GM23338 (cell line): ENCODE results near the gene SMYD3. TPM values are rescaled to one million over a fixed set of nuclear protein-coding genes. Genes with fewer than 3 reads are reported as not detected.

Source experiments
- ATAC-seq: fragments of 200-7000 bp; cut with Tn5 transposase; 3 replicates; pipeline ENCODE4 v1.9.1; 2020
- DNase-seq: peaks from one replicate; pipeline ENCODE4 v3.0.0-alpha.2; 2015; ENCODE audit warnings: low spot score
- H2AFZ ChIP-seq: fragments of 200-600 bp; sonication (generic); 2 replicates; pipeline ENCODE4 v1.8.0; 2016; ENCODE audit warnings: antibody characterized with exemption, mild to moderate bottlenecking, moderate library complexity
- H3F3A ChIP-seq: fragments of 200-600 bp; sonication (generic); replicated peaks from 2 replicates; pipeline ENCODE4 v1.8.0; 2017; ENCODE audit warnings: antibody characterized with exemption, mixed run types, low read depth
- H3K27ac ChIP-seq: fragments of 200-600 bp; sonication (generic); 2 replicates; pipeline ENCODE4 v1.6.1; 2016; ENCODE audit warnings: low read depth
- H3K27me3 ChIP-seq: fragments of 200-600 bp; sonication (generic); 2 replicates; pipeline ENCODE4 v1.8.0; 2016; ENCODE audit warnings: mild to moderate bottlenecking, mixed run types, moderate library complexity; ENCODE audit not compliant: insufficient read depth
- H3K36me3 ChIP-seq: fragments of 200-600 bp; sonication (generic); 2 replicates; pipeline ENCODE4 v1.8.0; 2016; ENCODE audit warnings: mild to moderate bottlenecking; ENCODE audit not compliant: insufficient read depth
- H3K4me1 ChIP-seq: fragments of 200-600 bp; sonication (generic); 2 replicates; pipeline ENCODE4 v1.8.0; 2016; ENCODE audit warnings: mild to moderate bottlenecking, moderate library complexity; ENCODE audit not compliant: insufficient read depth
- H3K4me2 ChIP-seq: fragments of 200-600 bp; sonication (generic); 2 replicates; pipeline ENCODE4 v1.7.1; 2017; ENCODE audit warnings: mixed run types
- H3K4me3 ChIP-seq: fragments of 200-600 bp; sonication (generic); 2 replicates; pipeline ENCODE4 v1.6.1; 2016; ENCODE audit warnings: mixed run types
- H3K79me2 ChIP-seq: fragments of 200-600 bp; sonication (generic); replicated peaks from 2 replicates; pipeline ENCODE4 v1.8.0; 2017; ENCODE audit warnings: mild to moderate bottlenecking; ENCODE audit not compliant: insufficient read depth
- H3K9me2 ChIP-seq: fragments of 200-600 bp; sonication (generic); 2 replicates; pipeline ENCODE4 v1.8.0; 2017; ENCODE audit not compliant: insufficient read depth
- H4K20me1 ChIP-seq: fragments of 200-600 bp; sonication (generic); replicated peaks from 2 replicates; pipeline ENCODE4 v1.8.0; 2017; ENCODE audit warnings: mild to moderate bottlenecking; ENCODE audit not compliant: insufficient read depth
- H3K27ac Mint-ChIP-seq: 2 replicates; pipeline ENCODE4 v1.8.0; 2020; ENCODE audit warnings: inconsistent platforms, mild to moderate bottlenecking, moderate library complexity, mixed read lengths
- H3K27me3 Mint-ChIP-seq: 3 replicates; pipeline ENCODE4 v1.8.0; 2022; ENCODE audit warnings: low read depth, mild to moderate bottlenecking, moderate library complexity, mixed read lengths, inconsistent platforms; ENCODE audit not compliant: insufficient read depth, poor library complexity
- H3K36me3 Mint-ChIP-seq: 3 replicates; pipeline ENCODE4 v1.8.0; 2021; ENCODE audit warnings: low read depth, mild to moderate bottlenecking, inconsistent platforms, moderate library complexity, mixed read lengths
- H3K4me1 Mint-ChIP-seq: 3 replicates; pipeline ENCODE4 v1.8.0; 2020; ENCODE audit warnings: mild to moderate bottlenecking, inconsistent platforms, mixed read lengths
- H3K4me3 Mint-ChIP-seq: 3 replicates; pipeline ENCODE4 v1.8.0; 2021; ENCODE audit warnings: moderate library complexity, mild to moderate bottlenecking, inconsistent platforms, mixed read lengths
- H3K9me3 Mint-ChIP-seq: 3 replicates; pipeline ENCODE4 v1.8.0; 2020; ENCODE audit warnings: moderate library complexity, mild to moderate bottlenecking, inconsistent platforms, mixed read lengths
- CREB1 ChIP-seq: fragments of 250-450 bp; sonication (Bioruptor Pico); IDR thresholded peaks from 2 replicates; pipeline ENCODE4 v1.5.0; 2020; ENCODE audit warnings: low read depth, mild to moderate bottlenecking, moderate library complexity
- EZH2 ChIP-seq: fragments of 200-600 bp; sonication (generic); IDR thresholded peaks from one replicate; pipeline ENCODE4 v1.8.0; 2017; ENCODE audit warnings: antibody characterized with exemption, mild to moderate bottlenecking, low read depth; ENCODE audit not compliant: unreplicated experiment
- EZH2phosphoT487 ChIP-seq: fragments of 200-600 bp; sonication (generic); IDR thresholded peaks from one replicate; pipeline ENCODE4 v1.8.1; 2018; ENCODE audit warnings: antibody characterized with exemption; ENCODE audit not compliant: unreplicated experiment
- JUNB ChIP-seq: IDR thresholded peaks from one replicate; pipeline ENCODE4 v1.6.1; 2016; ENCODE audit warnings: antibody characterized with exemption; ENCODE audit not compliant: unreplicated experiment
- NANOG ChIP-seq: IDR thresholded peaks from 2 replicates; pipeline ENCODE4 v1.6.1; 2016; ENCODE audit warnings: antibody characterized with exemption, borderline replicate concordance
- POLR2AphosphoS5 ChIP-seq: IDR thresholded peaks from 2 replicates; pipeline ENCODE4 v1.6.1; 2016; ENCODE audit warnings: antibody characterized with exemption, low read depth
- STAT1 ChIP-seq: IDR thresholded peaks from one replicate; pipeline ENCODE4 v1.6.1; 2016; ENCODE audit warnings: antibody characterized with exemption; ENCODE audit not compliant: unreplicated experiment
- polyA plus RNA-seq: library from polyadenylated mRNA; unstranded; fragments of >200 nt; fragmentation: Nextera tagmentation; extraction: Ambion mirVana; gene quantifications from 2 replicates; pipeline ENCODE4 v1.2.1, GENCODE V29; 2016
- total RNA-seq: library from RNA; depleted of rRNA; stranded (reverse); fragments of >200 nt; shearing (Covaris generic); gene quantifications from 2 replicates; pipeline ENCODE4 v1.2.3, GENCODE V29; 2014
- TF ChIP-seq, protein P1 (sequence below), 2 experiments: fragments of 200-600 bp in 1 of 2; sonication (generic) in 1 of 2; conservative IDR thresholded peaks; 2 replicates each; pipeline versions ENCODE4 v1.5.1 to v1.6.1; 2016 to 2017; ENCODE audit warnings: antibody characterized with exemption in 2 of 2, low read depth in 2 of 2, mild to moderate bottlenecking in 2 of 2, moderate library complexity in 1 of 2
- TF ChIP-seq, protein P2 (sequence below): fragments of 250-450 bp; sonication (Bioruptor Pico); IDR thresholded peaks from 2 replicates; pipeline ENCODE4 v1.5.0; 2020; ENCODE audit warnings: mild to moderate bottlenecking, moderate library complexity
- TF ChIP-seq, protein P3 (sequence below): IDR thresholded peaks from one replicate; pipeline ENCODE4 v1.6.1; 2018; ENCODE audit warnings: antibody characterized with exemption; ENCODE audit not compliant: unreplicated experiment

Gene SMYD3
- total and polyA plus RNA-seq, 2 experiments from 2014 or later: 31.8 to 34.4 TPM

DNA sequence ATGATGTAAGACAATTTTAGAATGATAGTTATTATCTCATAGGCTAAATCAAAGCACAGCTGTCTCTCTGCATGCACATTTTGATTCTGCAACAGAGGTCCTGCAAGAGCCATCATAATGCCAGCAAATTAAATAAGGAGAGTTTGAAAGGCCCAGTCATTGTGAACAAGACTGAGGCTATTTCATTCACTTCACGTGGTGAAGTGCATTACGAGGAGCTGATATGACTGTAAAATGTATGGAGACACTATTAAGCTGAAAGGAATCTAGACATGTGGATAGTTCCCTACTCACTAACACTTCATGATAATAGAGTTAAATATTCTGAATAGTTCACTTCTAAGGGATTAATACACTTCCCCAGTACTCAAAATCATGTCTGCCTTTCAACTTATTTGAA, 299.0 kb downstream of the SMYD3 start:
- Histone ChIP-seq H2AFZ (no peak overlapping the region), H3F3A (no peaks in the 10 kb centered on the region), H3K36me3 (no peaks in the 10 kb centered on the region), H3K4me3 (no peak overlapping the region), H3K9me2 (no peaks in the 10 kb centered on the region), H3K4me1 (peaks cover 6% of the 10 kb centered on the region), H3K27ac (no peak overlapping the region), H4K20me1 (no peaks in the 10 kb centered on the region; the same call in 1 of the 2 replicates), H3K79me2 (no peaks in the 10 kb centered on the region), H3K4me2 (no peak overlapping the region), H3K27me3 (no peaks in the 10 kb centered on the region)
- H3K27me3 Mint-ChIP-seq: peaks cover 2% of the 10 kb centered on the region
- no peak overlapping the region for H3K27ac Mint-ChIP-seq
- H3K4me3 Mint-ChIP-seq: no peak overlapping the region
- no peaks in the 10 kb centered on the region for H3K36me3 Mint-ChIP-seq
- TF ChIP-seq EZH2phosphoT487 (no peak), CREB1 (CRISPR knock-in tag) (no peak), NANOG (no peak), POLR2AphosphoS5 (no peak), EZH2 (no peak), JUNB (no peak), STAT1 (no peak)
- TF ChIP-seq, protein P1, sequence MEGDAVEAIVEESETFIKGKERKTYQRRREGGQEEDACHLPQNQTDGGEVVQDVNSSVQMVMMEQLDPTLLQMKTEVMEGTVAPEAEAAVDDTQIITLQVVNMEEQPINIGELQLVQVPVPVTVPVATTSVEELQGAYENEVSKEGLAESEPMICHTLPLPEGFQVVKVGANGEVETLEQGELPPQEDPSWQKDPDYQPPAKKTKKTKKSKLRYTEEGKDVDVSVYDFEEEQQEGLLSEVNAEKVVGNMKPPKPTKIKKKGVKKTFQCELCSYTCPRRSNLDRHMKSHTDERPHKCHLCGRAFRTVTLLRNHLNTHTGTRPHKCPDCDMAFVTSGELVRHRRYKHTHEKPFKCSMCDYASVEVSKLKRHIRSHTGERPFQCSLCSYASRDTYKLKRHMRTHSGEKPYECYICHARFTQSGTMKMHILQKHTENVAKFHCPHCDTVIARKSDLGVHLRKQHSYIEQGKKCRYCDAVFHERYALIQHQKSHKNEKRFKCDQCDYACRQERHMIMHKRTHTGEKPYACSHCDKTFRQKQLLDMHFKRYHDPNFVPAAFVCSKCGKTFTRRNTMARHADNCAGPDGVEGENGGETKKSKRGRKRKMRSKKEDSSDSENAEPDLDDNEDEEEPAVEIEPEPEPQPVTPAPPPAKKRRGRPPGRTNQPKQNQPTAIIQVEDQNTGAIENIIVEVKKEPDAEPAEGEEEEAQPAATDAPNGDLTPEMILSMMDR (conservative IDR thresholded peaks at IDR 0.05; ENCODE audit: low read depth in 2 of 2): no peak
- TF ChIP-seq, protein P2, sequence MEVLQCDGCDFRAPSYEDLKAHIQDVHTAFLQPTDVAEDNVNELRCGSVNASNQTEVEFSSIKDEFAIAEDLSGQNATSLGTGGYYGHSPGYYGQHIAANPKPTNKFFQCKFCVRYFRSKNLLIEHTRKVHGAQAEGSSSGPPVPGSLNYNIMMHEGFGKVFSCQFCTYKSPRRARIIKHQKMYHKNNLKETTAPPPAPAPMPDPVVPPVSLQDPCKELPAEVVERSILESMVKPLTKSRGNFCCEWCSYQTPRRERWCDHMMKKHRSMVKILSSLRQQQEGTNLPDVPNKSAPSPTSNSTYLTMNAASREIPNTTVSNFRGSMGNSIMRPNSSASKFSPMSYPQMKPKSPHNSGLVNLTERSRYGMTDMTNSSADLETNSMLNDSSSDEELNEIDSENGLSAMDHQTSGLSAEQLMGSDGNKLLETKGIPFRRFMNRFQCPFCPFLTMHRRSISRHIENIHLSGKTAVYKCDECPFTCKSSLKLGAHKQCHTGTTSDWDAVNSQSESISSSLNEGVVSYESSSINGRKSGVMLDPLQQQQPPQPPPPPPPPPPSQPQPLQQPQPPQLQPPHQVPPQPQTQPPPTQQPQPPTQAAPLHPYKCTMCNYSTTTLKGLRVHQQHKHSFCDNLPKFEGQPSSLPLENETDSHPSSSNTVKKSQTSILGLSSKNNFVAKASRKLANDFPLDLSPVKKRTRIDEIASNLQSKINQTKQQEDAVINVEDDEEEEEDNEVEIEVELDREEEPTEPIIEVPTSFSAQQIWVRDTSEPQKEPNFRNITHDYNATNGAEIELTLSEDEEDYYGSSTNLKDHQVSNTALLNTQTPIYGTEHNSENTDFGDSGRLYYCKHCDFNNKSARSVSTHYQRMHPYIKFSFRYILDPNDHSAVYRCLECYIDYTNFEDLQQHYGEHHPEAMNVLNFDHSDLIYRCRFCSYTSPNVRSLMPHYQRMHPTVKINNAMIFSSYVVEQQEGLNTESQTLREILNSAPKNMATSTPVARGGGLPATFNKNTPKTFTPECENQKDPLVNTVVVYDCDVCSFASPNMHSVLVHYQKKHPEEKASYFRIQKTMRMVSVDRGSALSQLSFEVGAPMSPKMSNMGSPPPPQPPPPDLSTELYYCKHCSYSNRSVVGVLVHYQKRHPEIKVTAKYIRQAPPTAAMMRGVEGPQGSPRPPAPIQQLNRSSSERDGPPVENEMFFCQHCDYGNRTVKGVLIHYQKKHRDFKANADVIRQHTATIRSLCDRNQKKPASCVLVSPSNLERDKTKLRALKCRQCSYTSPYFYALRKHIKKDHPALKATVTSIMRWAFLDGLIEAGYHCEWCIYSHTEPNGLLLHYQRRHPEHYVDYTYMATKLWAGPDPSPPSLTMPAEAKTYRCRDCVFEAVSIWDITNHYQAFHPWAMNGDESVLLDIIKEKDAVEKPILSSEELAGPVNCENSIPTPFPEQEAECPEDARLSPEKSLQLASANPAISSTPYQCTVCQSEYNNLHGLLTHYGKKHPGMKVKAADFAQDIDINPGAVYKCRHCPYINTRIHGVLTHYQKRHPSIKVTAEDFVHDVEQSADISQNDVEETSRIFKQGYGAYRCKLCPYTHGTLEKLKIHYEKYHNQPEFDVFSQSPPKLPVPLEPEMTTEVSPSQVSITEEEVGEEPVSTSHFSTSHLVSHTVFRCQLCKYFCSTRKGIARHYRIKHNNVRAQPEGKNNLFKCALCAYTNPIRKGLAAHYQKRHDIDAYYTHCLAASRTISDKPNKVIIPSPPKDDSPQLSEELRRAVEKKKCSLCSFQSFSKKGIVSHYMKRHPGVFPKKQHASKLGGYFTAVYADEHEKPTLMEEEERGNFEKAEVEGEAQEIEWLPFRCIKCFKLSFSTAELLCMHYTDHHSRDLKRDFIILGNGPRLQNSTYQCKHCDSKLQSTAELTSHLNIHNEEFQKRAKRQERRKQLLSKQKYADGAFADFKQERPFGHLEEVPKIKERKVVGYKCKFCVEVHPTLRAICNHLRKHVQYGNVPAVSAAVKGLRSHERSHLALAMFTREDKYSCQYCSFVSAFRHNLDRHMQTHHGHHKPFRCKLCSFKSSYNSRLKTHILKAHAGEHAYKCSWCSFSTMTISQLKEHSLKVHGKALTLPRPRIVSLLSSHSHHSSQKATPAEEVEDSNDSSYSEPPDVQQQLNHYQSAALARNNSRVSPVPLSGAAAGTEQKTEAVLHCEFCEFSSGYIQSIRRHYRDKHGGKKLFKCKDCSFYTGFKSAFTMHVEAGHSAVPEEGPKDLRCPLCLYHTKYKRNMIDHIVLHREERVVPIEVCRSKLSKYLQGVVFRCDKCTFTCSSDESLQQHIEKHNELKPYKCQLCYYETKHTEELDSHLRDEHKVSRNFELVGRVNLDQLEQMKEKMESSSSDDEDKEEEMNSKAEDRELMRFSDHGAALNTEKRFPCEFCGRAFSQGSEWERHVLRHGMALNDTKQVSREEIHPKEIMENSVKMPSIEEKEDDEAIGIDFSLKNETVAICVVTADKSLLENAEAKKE (CRISPR knock-in tag): no peak
- TF ChIP-seq, protein P3, sequence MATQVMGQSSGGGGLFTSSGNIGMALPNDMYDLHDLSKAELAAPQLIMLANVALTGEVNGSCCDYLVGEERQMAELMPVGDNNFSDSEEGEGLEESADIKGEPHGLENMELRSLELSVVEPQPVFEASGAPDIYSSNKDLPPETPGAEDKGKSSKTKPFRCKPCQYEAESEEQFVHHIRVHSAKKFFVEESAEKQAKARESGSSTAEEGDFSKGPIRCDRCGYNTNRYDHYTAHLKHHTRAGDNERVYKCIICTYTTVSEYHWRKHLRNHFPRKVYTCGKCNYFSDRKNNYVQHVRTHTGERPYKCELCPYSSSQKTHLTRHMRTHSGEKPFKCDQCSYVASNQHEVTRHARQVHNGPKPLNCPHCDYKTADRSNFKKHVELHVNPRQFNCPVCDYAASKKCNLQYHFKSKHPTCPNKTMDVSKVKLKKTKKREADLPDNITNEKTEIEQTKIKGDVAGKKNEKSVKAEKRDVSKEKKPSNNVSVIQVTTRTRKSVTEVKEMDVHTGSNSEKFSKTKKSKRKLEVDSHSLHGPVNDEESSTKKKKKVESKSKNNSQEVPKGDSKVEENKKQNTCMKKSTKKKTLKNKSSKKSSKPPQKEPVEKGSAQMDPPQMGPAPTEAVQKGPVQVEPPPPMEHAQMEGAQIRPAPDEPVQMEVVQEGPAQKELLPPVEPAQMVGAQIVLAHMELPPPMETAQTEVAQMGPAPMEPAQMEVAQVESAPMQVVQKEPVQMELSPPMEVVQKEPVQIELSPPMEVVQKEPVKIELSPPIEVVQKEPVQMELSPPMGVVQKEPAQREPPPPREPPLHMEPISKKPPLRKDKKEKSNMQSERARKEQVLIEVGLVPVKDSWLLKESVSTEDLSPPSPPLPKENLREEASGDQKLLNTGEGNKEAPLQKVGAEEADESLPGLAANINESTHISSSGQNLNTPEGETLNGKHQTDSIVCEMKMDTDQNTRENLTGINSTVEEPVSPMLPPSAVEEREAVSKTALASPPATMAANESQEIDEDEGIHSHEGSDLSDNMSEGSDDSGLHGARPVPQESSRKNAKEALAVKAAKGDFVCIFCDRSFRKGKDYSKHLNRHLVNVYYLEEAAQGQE: no peak
- H3K4me1 Mint-ChIP-seq: peaks cover 11% of the 10 kb centered on the region; the same call in 2 of the 3 replicates
- no peaks in the 10 kb centered on the region for H3K9me3 Mint-ChIP-seq
- ATAC-seq (no peak), DNase-seq (no peak)
